Left lung (tissue), 10 donors: ENCODE measurements around the gene SMARCD3. TPM values are rescaled to one million over a fixed set of nuclear protein-coding genes. Genes with fewer than 3 reads are reported as not detected.

ENCODE experiments used
- ATAC-seq: fragments of 200-7000 bp; cut with Tn5 transposase; one replicate; pipeline ENCODE4 v1.9.1; 2020; ENCODE audit warnings: moderate library complexity
- DNase-seq, 4 donors: peaks; one replicate each; pipeline ENCODE4 v3.0.0-alpha.2; 2013 to 2020
- H3K27ac ChIP-seq, 2 donors: fragments of 200-600 bp; sonication (generic) in 1 of 2; one replicate each; pipeline versions ENCODE4 v1.5.0 to v1.8.0; 2020 to 2021
- H3K27me3 ChIP-seq, 2 donors: fragments of 200-600 bp; sonication (generic) in 1 of 2; one replicate each; pipeline versions ENCODE4 v1.5.0 to v1.8.0; 2020 to 2021
- H3K36me3 ChIP-seq, 2 donors: fragments of 200-600 bp; sonication (generic) in 1 of 2; one replicate each; pipeline versions ENCODE4 v1.5.0 to v1.8.0; 2020 to 2021
- H3K4me1 ChIP-seq, 2 donors: fragments of 200-600 bp; one replicate each; pipeline ENCODE4 v1.8.0; 2021
- H3K4me3 ChIP-seq, 2 donors: fragments of 200-600 bp; sonication (generic) in 1 of 2; one replicate each; pipeline versions ENCODE4 v1.5.0 to v1.8.0; 2020 to 2021; ENCODE audit warnings: mild to moderate bottlenecking in 1 of 2
- H3K9me3 ChIP-seq, 2 donors: fragments of 200-600 bp; sonication (generic) in 1 of 2; one replicate each; pipeline versions ENCODE4 v1.5.0 to v1.8.0; 2020 to 2021
- intact Hi-C, 2 donors: fragments of 100-400 bp; cut with DNase I; formaldehyde crosslinking; loops; one replicate each; pipeline versions ENCODE4 v1.11.2 to v1.14.2; 2022
- polyA plus RNA-seq, 6 donors: library from polyadenylated mRNA; unstranded; fragments of 120-200 nt; gene quantifications; one replicate each; pipeline ENCODE4 v1.2.1, GENCODE V29; 2013; ENCODE audit not compliant: insufficient read length in 6 of 6
- total RNA-seq, 2 donors: library from RNA; stranded (reverse); fragmentation: NEBNext Ultra II Directional; extraction: Animal tissue kit (Norgen Biotek cat#: 25700); gene quantifications; one replicate each; pipeline ENCODE4 v1.2.1, GENCODE V29; 2021
- TF ChIP-seq, protein P1 (sequence below), 2 donors: fragments of 200-600 bp; sonication (generic) in 1 of 2; IDR thresholded peaks; one replicate each; pipeline versions ENCODE4 v1.5.0 to v1.8.0; 2021; ENCODE audit warnings: antibody characterized with exemption in 2 of 2
- donor health status: DM: no; HTN: yes; CAD: no.
- donor health status: DM: no; HTN: no; CAD: no.

Gene SMARCD3
- total and polyA plus RNA-seq, 8 donors, result 45.5 to 130 (median 95.3) TPM

DNA sequence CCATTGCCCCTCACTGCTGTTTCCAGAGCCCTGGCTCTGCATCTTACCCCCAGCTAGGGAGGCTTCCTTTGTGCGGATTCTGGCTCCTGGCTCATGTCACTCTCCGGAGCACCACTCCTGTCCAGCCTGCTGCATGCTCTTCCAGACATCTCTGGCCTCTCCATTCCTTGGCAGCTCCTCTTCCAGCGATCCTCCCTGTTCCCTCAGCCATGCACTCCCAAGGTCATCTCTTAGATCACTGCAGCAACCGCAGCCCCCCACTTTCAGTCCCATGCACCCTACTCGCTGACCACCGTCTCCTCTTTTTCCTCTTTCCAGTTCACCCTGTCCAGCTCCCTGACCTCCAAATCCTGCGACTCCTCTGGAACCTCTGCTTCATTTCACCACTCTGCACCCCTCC, 6.9 kb upstream of the SMARCD3 start:
- Histone ChIP-seq H3K27ac (no peak overlapping the region), H3K4me1 (peaks cover 6 to 20% of the 10 kb centered on the region in 2 donors), H3K27me3 (peaks cover 0 to 51% of the 10 kb centered on the region in 2 donors), H3K36me3 (no peaks in the 10 kb centered on the region), H3K4me3 (no peak overlapping the region), H3K9me3 (no peaks in the 10 kb centered on the region)
- intact Hi-C loops, result no loop called here
- ATAC-seq, result no peak
- TF ChIP-seq, protein P1, sequence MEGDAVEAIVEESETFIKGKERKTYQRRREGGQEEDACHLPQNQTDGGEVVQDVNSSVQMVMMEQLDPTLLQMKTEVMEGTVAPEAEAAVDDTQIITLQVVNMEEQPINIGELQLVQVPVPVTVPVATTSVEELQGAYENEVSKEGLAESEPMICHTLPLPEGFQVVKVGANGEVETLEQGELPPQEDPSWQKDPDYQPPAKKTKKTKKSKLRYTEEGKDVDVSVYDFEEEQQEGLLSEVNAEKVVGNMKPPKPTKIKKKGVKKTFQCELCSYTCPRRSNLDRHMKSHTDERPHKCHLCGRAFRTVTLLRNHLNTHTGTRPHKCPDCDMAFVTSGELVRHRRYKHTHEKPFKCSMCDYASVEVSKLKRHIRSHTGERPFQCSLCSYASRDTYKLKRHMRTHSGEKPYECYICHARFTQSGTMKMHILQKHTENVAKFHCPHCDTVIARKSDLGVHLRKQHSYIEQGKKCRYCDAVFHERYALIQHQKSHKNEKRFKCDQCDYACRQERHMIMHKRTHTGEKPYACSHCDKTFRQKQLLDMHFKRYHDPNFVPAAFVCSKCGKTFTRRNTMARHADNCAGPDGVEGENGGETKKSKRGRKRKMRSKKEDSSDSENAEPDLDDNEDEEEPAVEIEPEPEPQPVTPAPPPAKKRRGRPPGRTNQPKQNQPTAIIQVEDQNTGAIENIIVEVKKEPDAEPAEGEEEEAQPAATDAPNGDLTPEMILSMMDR (IDR thresholded peaks at IDR 0.05), result no peak
- DNase-seq, result peak in 1 of 4 donors; percentile 24

DNA sequence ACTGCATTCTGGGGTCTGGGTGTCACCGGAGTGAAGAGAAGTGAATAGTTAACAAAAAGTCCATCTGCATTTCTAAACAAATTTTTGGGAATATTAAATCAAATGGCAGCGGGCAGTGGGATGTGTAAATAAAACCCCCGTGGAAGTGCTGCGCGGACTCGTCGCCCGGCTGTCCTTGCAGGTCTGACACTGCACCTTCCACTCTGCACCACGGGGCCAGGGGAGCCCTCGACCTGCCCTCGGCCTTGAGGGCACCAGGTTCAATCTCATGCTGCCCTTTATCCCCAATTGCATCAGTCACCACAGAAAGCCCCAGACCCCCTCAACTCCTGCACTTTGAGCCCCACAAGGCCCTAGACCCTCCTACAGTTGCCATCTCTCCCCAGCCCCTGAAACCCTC, 6.4 kb upstream of the SMARCD3 start:
- intact Hi-C loops, result no loop called here
- no peak overlapping the region for H3K4me3 ChIP-seq

DNA sequence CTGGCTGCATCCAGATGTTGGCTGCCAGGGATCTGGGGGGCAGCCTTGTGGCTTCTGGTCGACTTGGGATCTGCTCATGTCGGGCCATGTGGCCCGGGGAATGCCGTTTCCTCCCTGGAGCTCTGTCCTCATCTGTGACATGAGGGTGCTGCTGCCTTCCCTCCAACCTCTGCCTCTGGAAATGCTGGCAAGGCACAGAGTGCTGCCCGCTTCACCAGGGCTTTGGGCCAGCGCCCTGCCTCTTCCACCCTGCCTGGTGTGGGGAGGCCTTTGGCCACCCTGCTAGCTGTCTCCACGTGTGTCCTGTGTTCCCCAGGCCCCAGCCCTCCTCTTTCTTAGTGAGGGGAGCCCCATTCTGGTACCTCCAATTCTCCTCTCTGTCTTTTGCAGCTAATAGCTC, 5.8 kb upstream of the SMARCD3 start:
- Histone ChIP-seq H3K4me1 (peaks cover 10 to 31% of the 10 kb centered on the region in 2 donors), H3K27ac (no peak overlapping the region), H3K9me3 (no peaks in the 10 kb centered on the region), H3K4me3 (no peak overlapping the region), H3K27me3 (peaks cover 0 to 59% of the 10 kb centered on the region in 2 donors), H3K36me3 (no peaks in the 10 kb centered on the region)
- intact Hi-C loops, result no loop called here
- no peak for ATAC-seq
- peak in 1 of 4 donors; percentile 66 for DNase-seq
- TF ChIP-seq, protein P1 (IDR thresholded peaks at IDR 0.05), result no peak

More for the DNA sequence above, 6.4 kb upstream of the SMARCD3 start:
- no peaks in the 10 kb centered on the region for H3K9me3 ChIP-seq
- DNase-seq (peak in 1 of 4 donors; percentile 58), ATAC-seq (no peak)
- H3K27ac ChIP-seq, result no peak overlapping the region
- peaks cover 7 to 26% of the 10 kb centered on the region in 2 donors for H3K4me1 ChIP-seq
- no peaks in the 10 kb centered on the region for H3K36me3 ChIP-seq
- TF ChIP-seq, protein P1 (IDR thresholded peaks at IDR 0.05), result no peak
- H3K27me3 ChIP-seq, result peaks cover 0 to 53% of the 10 kb centered on the region in 2 donors

DNA sequence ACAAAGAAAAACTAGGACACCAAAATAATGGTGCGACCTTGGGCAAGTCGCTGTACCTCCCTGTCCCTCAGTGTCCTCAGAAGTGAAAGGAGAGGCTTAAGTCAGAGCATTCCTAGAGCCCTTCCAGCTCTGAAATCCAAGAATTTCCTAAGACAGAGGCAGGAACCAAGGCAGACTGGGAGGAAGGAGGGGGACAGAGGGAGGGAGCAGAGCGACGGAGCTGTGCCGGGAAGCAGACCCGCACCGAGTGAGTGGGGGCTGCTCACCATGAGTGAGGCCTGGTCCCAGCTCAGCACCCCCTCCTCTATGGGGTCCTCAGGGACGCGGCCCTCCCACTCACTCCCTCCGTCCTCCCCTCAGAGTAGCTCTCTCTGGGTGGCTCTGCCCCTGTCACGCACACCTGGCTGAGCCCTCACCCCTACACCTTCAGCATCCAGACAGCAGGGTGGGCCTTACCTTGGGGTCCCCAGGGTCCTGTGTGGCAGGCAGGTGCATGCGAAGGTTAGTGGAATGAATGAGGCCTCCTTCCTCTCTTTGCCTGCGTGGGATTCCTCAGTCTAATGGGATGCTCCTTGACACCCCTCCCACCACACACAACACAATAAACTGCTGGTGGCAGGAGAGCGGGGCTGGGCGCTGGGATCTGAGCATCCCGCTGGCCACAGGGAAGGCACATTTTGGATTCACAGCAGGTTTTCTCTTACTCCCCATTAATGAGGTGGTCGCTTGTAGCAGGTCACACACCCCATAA, 4.6 kb upstream of the SMARCD3 start:
- no peaks in the 10 kb centered on the region for H3K9me3 ChIP-seq
- DNase-seq, result peak in 1 of 4 donors; percentile 34
- H3K4me1 ChIP-seq, result peaks cover 10 to 43% of the 10 kb centered on the region in 2 donors
- peak overlapping the region in 1 of 2 donors; percentile 90 for H3K27ac ChIP-seq
- intact Hi-C loops, result no loop called here
- H3K36me3 ChIP-seq, result no peaks in the 10 kb centered on the region
- ATAC-seq, result no peak
- TF ChIP-seq, protein P1 (IDR thresholded peaks at IDR 0.05), result no peak
- H3K27me3 ChIP-seq, result peaks cover 0 to 71% of the 10 kb centered on the region in 2 donors
- H3K4me3 ChIP-seq, result no peak overlapping the region

DNA sequence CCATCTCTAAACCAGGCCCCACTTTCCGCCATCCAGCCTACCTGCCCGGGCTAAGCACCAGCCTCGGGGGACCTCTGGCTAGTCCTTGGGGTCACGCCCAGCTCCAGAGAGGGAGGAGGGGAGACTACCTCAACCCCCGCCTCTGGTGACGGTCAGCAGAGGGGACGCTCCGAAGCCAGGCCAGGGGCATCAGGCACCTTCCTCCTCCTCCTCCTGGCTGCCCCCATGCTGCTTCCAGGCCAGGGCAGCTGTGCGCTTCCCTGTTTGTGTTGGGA, 4.0 kb upstream of the SMARCD3 start:
- Histone ChIP-seq H3K27ac (peak overlapping the region in 1 of 2 donors; percentile 90), H3K4me3 (peak overlapping the region; percentile 46 to 53), H3K9me3 (no peaks in the 10 kb centered on the region), H3K36me3 (no peaks in the 10 kb centered on the region), H3K4me1 (peaks cover 10 to 49% of the 10 kb centered on the region in 2 donors), H3K27me3 (peaks cover 0 to 77% of the 10 kb centered on the region in 2 donors)
- TF ChIP-seq, protein P1 (IDR thresholded peaks at IDR 0.05), result no peak
- DNase-seq (peak in 1 of 4 donors; percentile 72), ATAC-seq (no peak)
- intact Hi-C loops, result no loop called here
